EL (cell line): ENCODE measurements around the gene TENM3.

Source experiments
- DNase-seq: peaks from one replicate; pipeline ENCODE4 v3.0.0-alpha.2; 2016

Gene TENM3

DNA sequence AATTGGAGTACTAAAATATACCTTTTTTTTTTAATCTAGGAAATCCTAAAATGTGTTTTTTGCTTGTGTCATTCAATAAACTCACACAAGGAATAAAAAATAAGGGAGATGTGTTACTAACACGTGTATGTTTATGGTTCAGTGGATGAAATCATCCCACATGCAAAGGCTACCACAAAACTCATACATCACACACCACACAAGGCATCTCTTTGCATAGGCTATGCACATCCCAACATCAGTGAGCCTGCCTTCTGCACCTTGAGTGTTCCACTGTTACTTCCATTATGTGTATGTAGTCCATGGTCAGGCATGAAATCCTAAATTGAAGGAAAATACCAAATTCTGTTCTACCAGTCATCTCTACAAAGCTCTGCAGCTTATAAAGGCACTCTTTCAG lies 460.9 kb downstream of the TENM3 start:
- DNase-seq, result no peak

DNA sequence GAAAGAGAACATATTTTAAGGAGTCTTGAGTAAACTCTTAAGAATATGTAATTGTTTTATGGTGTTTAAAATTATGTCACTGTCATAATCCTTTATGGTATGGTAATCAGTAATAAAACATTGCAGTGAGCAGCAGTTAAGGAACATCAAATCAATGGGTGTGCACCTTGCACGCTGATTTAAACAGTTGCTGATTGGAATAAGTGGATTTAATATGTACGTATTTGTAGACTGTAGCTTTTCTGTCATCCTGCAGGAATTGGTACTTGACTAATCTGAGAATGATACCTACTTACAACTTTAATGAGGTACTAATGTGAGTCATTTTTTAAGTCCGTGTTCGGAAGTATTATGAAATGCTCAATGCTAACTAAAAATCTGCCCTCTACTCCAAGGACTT lies 461.7 kb downstream of the TENM3 start:
- no peak for DNase-seq

DNA sequence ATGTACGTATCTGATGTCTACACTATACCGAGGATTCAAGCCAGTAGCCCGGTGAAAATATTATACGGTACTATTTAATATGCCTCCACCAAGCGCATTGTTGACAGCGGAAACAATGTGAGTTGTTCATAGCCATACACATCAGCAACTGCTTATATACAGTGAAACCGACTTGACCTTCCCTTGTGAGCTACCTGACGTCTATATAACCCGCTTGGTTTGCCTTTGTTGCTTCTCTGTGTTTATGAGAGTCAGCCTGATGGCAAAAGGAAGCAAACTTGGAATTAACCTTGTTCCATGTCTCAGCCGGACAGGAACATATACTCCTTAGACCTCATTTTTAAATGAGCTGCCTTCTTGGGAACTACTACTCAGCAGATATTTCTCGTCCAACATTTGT lies 462.2 kb downstream of the TENM3 start:
- no peak for DNase-seq

DNA sequence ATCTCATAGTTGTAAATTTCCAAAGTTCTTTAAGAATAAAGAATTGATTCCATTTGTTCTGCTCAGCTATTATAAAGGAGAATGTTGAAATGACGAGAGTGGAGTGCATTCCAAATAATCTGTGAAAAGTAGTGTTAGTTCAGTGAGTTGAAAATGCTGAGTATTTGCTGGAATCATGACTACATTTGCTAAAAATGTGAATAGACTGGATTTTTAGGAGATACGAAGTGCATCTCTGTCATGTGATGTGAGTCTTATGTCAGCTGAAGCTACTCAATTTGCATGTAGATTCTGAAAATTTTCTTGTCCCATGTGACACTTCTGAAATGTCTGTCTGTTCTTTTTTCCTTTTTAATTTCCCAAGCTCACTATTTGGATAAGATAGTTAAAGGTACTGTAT lies 468.0 kb downstream of the TENM3 start:
- DNase-seq, result peak; percentile 2

DNA sequence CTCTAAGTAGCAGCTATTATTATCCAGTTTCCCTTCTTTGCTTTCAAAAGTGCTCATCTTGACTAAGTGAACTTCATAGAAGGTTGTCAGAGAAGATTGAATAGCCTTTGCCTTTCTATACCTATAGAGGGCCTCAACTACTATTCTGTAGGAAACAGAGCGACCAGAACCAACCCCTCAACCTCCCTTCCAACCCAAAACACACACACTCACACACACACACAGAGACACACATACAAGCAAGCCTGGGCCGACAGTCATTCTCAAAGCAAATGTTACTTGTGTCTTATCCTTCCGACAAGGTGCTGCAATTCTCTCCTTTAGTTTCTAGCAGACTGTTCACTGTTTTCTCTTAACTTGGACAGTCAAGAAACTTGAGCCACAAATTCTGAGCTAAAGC lies 472.3 kb downstream of the TENM3 start:
- DNase-seq, result no peak

DNA sequence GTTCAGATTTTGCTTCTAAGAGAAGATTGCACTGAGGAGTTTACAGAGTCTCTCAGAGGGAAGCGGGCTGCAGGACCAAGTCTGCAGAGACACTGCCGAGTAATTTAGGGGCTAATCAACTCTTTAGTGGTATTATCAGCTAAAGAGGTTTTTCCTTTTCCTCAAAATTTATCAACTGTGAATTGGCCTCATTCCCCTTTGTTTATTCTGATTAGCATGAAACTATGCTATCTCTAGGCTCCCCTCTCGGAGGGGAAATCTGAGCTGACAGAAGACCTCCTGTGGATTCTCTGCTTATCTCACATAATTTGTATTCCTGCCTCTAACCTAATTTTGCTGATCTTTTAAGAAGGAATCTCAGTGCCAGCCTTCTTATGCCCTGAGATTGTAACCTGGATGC lies 473.0 kb downstream of the TENM3 start:
- no peak for DNase-seq

DNA sequence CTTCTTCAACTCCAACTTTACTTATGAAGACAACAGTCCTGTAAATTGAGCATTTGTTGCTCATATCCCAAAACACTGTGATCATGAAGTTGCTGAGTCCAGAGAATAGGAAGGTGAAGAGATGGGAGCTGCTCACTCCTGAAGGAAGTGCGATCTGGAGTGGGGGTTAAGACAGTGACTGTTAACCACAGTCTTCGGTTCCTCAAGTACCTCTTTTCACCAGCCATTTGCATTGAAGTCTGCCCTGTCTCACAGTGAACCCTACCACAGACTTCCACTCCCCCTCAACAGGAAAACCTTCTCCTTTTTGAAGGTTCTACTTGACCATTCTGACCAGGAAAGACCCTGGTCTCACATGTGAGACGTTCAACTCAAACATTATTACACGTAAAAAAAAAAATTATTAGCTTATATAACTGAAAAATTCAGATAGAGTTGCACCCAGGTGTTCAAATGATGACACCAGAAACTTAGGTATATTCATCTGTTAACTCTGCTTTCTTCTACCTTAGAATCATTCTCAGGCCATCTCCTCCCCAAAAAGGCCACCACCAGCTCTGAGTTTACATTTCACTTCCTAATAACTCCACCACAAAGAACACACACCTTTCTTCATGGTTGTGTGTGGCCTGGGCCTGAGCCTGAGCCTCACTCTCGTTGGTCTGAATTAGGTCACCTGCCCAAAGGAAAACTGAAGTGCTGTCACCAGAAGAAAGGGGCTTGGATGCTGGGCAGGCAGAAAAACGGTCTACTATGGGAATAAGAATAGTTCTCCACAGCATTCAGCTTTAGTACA lies 474.8 kb downstream of the TENM3 start:
- DNase-seq, result no peak

DNA sequence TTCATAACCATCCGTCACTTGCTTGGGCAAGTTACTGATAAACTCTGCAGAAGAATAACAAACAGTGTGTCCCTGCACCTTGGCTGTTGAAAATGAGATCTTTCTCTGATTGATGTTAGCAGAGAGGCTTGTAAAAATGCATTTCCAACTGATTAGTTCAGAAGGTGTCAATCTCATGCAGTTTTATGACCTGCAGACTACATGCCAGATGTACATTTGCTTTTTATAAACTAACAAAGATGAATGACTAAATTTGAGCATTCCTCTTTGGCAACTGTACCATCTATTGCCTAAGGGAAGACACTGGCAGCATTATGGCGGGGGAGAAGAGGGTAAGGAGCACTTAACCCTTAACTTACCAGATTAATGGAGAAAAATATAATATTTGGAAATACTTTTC lies 481.2 kb downstream of the TENM3 start:
- DNase-seq, result peak; percentile 61

DNA sequence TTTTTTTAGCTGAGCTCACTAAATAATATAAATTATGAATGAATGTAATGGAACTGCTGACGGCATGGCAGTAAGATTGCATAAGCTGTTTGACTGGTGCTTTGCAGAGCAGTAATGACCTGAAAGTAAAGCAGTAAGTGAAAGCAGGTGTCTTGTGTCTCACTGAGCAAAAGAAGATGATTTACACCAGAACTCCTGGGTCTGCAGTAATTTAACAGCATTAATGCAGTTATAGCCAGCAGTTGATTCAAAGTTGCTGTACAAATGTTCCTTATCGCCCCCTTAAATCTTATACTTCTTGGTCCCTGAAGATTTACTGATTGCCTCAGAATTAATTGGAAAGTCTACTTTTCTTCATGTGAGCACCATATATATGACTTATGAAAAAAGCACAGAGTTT lies 486.3 kb downstream of the TENM3 start:
- DNase-seq, result no peak

DNA sequence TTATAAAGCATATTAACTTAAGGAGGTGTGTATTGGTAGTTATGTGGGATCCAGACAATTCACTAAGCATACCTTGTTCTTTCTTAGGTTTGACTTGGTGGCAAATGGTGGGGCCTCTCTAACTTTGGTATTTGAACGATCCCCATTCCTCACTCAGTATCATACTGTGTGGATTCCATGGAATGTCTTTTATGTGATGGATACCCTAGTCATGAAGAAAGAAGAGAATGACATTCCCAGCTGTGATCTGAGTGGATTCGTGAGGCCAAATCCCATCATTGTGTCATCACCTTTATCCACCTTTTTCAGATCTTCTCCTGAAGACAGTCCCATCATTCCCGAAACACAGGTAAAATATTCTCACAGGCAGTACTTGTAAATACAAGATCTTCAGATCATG lies 487.6 kb downstream of the TENM3 start:
- no peak for DNase-seq

DNA sequence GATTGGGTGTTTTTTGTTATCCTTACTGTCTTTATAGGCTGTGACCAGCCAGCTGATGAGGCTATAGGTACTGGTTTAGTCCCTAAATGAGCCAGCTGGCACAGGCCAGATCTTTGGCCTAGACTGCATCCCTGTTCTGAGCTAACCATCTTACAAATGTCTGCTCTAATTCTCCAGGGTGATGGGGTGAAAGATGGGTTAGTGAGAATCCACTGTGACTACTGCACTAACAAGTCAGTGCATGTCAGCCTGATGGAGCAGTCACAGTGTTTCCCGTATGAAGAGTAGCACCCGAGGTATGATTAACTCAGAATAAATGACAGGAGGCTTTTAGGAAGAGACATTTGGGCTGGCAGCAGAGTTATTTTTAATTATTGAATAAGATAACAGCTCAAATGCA lies 493.0 kb downstream of the TENM3 start:
- no peak for DNase-seq

DNA sequence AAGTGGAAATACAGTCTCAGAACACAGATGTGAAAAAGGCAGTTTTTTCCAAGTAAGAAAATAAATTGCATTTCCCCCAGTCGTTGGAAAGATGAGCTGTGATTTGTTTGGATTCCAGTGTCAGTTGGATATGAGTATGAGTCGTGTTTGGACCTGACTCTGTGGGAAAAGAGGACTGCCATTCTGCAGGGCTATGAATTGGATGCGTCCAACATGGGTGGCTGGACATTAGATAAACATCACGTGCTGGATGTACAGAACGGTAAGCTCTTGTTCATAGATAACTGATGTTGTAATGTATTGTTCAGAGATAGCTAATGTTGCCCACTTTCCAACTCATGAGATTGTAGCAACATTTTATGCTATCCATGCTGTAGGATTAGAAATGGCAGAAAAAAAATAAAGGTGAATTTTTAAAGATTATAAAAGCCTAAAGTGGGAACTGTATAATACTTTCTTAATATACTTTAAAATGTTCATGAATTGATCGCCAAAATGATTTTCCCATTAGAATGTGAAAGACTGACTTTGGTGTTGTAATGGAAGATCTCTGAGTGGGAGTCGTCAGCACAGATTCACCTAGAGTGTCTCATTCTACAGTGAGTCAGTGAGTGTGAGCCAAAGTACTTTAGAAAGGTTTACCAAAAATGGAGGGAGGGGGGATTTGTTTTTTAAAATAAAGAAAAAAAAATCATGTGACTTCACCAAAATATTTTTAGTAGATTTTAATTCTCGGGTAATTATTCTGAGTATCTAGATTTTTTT lies 495.3 kb downstream of the TENM3 start:
- peak; percentile 9 for DNase-seq

DNA sequence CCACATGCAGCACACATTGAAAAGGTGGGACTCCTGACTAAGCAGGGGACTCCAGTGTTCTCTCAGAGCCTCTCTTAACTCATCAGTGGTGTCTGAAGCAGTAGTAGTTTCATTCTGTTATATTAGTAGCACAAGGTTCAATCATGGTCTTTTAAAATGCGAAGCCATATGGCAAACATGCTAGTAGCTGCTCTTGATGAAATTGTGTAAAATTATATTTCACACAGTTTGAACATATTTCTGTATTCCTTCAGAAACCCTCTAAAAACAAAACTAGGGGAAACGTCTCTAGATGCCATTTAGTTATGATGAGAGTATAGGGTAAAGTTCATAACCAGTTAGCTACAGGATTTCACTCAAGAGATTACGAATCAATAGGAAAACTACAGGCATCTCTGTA lies 497.1 kb downstream of the TENM3 start:
- DNase-seq, result no peak

DNA sequence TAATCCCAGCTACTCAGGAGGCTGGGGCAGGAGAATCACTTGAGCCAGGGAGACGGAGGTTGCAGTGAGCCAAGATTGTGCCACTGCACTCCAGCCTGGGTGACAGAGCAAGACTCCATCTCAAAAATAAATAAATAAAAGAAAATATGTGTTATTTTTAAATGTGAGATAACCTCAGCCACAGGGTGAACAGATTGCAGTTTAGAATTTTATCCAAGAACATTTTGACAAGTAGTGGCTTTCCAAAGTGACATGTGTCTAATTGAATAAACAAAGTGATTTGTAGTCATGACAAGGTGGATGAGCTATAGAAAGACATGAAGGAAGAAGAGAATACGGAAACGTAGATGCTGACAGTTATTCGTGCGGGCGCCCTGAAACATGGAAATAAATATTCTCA lies 497.9 kb downstream of the TENM3 start:
- no peak for DNase-seq

DNA sequence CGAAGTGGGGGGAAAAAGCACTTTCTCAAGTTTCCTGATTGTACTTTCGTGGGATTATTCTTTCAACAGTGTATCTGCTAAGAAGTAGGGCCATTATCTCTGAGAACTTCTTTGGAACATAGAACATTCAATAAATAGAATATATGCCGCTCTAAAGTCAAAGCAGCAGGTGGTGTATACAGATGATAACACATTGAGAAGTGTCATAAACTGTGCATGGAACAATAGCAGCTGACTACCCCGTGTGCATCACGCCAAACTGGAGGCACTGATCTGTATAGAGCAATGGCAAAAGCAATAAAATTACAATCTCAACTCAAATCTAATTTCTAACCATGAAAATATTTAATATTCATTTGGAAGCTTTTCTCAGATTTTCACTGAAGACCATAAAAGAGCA lies 498.7 kb downstream of the TENM3 start:
- no peak for DNase-seq

DNA sequence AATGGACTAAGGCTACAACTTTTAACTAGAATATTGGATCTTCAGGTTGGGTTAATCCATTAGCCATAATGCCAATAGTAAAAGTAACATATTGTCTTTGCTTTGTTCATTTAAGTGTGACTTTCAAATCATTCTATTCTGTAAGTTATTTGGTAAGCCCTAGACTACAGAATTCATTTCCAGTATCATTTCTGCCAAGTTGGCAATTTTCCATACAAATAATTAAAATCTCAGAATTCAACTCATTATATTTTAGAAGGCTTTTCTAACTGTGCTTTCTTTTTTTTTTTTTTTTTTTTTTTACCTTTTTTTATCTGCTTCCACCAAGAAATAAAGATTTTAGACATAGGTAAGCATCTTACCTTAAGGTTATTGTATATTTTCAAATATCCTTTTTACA lies 500.6 kb downstream of the TENM3 start:
- DNase-seq, result no peak

DNA sequence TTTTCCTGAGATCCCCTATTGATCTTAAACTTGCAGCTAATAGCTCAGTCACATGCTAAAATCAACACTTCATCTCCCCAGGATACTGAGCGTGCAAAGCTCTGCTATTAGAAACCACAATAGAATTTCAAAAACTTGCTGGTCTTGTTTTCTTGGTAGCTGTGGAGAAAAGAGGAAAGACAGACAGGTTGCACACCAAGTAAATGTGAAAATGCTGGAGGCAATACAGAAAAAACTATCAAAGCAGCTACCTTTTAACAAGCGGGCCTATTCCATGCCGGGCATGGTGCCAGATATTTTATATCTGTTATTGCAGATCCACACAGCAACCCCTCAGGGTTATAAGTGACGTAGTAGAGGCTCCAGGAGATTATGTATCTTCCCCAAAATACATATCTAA lies 502.0 kb downstream of the TENM3 start:
- DNase-seq, result peak; percentile 20

DNA sequence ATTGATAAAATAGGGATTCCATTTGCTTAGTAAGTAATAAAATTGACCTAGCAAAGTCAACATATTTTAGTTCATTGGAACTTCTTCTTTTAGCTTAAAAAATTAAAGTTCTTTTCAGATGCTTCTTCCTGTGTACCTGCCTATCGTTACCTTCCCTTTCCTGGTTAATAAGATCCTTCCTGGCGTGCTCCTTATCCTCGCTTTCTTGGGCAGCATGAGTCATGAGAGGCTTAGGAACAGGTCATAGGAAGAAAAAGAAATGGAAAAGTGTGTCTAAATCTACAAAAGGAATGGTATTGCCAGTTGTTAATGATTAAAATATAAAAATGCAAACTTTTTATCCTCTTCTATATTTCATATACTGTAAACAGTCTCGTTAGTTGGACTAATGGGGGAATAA lies 503.7 kb downstream of the TENM3 start:
- no peak for DNase-seq

DNA sequence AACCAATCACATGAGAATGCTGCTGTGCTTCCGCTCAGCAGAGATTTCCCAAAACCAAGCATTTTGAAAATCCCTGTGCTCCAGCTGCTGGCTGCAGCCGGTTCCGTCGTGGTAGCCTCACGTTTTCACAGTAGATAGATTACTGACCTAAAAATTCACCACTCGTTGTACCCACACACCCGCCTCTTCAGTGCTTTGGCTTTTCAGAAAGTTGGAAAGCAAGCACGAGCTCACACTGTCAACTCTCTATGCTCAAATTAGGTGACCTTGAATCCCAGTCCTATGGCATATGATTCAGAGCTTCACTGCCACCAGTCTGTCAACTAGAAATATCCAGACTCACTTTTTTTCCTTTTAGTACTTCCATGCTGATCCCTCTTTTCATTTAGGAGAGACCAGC lies 505.1 kb downstream of the TENM3 start:
- no peak for DNase-seq

DNA sequence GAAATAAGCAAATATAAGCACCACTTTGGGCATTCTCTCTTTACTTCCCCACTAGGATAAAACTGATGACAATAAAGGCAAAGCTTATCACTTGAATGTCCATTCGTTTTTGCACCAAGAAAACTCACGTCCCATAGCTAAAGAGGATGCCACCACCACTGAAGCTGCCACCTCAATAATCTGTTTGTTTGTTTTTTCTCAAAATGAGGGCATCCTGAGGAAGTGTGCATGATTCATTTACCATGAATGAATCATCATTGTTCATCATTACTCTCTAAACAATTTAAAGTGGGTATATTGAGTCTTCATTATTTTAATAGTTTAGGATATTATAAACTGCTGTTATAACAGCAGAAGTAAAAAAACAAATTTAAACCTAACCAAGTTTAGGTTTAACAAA lies 505.7 kb downstream of the TENM3 start:
- DNase-seq, result peak; percentile 32

DNA sequence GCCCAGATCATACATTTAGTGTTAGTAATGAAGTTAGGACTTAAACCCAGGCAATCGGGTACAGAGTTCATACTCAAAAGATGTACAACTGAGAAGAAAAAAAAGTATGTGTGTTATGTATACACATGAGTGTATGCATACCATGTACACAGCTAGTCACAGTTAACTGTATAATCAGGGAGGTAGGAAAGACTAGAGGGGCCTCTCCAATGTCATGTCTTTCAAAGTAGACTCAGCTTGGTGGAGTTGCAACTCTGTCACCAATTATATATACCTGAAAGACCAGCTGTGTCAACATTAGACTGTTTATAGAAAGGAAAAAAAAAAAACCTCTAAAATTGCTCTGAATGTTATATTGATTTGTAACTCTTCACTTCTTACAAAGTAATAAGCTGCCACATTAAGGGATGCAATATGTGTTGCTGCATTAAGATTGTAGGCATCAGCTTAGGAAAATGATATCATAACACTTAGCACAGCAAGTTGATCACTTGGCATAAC lies 506.5 kb downstream of the TENM3 start:
- DNase-seq, result no peak

DNA sequence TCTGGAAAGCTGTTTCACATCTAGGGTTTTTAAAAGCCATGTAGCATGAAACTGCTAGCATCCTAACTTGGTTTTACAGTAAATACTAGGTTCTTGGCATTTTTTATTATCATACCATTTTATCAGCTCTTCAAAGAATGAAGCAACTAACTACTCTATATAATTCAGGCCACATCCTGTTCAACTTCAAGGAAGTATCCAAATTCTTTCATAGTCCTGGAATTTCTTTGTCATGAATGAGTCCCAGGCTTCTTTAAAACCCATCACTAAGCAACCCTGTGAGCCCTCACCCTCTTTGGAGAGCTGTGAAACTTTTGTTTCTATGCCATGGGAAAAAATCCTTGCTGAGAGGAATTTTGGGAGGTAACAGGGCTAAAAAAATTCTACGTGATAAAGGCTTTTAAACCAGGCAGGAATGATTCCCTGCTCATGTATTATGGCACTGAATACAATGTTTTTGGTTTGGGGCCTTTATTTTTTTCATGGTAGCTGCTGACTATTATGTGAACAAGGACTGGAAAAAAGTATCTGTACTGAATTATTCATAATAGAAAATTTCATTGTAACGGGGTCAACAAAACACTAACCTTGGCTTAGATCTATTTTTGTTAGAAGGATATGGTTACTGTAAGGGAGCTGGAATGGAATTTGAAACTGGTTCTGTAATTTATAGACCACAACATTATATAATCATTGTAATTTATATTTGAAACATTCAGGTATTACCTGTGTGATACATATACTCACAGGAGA lies 509.1 kb downstream of the TENM3 start:
- peak; percentile 78 for DNase-seq

DNA sequence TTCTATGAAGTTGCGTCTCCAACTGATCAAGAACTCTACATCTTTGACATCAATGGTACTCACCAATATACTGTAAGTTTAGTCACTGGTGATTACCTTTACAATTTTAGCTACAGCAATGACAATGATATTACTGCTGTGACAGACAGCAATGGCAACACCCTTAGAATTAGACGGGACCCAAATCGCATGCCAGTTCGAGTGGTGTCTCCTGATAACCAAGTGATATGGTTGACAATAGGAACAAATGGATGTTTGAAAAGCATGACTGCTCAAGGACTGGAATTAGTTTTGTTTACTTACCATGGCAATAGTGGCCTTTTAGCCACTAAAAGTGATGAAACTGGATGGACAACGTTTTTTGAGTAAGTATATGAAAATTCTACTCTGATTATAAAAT lies 511.7 kb downstream of the TENM3 start:
- DNase-seq, result no peak
